Measurements from ENCODE around the gene NLRP12. TPM values are rescaled to one million over a fixed set of nuclear protein-coding genes. Genes with fewer than 3 reads are reported as not detected.

The NLRP12 gene
- total and polyA plus RNA-seq, 2 experiments from 2014 or later: 1.9 to 7.5 TPM

DNA sequence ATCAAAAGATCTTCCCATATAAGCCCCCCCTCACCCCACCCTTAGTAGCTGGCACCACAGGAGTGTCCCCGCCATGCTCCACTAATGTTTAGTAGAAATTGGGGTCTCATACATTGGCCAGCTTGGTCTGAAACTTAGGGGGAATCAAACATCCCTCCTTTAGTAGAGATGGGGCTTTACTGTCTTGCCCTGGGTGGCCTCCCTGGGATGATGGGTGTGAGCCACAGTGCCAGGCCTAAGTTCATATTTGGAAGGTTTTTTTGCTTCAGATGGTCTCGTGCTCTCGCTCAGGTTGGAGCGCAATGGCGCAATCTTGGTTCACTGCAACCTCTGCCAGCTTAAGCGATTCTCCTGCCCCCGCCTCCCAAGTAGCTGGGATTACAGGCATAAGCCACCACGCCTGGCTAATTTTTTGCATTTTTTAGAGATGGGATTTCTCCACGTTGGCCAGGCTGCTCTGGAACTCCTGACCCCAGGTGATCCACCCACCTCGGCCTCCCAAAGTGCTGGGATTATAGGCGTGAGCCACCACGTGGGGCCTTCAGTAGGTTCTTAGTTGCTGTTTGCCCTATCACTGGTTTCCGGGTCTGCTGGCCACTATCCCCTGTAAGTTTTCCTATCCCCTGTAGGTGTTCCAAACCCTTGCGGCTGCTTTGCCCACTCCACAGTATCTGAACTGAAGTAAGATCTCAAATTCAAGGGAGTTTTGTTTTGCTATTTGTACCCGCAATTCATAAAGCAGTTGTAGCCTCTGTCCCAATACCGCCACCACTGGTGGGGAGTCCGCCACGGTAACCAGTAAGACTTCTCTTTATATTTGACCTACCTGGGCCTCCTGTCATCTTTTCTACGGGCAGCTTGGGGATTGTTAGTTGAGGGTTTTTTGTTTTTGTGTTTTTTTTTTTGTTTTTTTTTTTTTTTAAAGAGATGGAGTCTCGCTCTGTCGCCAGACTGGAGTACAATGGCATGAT is 34.1 kb downstream of the NLRP12 start:
- H3K27me3 ChIP-seq (ENCODE audit: insufficient read depth): no peaks in the 10 kb centered on the region
- no peak overlapping the region for H3K27ac Mint-ChIP-seq
- peaks cover 21% of the 10 kb centered on the region for H3K9me3 Mint-ChIP-seq

More for the DNA sequence above, 34.1 kb downstream of the NLRP12 start:
- TF ChIP-seq, protein P1, sequence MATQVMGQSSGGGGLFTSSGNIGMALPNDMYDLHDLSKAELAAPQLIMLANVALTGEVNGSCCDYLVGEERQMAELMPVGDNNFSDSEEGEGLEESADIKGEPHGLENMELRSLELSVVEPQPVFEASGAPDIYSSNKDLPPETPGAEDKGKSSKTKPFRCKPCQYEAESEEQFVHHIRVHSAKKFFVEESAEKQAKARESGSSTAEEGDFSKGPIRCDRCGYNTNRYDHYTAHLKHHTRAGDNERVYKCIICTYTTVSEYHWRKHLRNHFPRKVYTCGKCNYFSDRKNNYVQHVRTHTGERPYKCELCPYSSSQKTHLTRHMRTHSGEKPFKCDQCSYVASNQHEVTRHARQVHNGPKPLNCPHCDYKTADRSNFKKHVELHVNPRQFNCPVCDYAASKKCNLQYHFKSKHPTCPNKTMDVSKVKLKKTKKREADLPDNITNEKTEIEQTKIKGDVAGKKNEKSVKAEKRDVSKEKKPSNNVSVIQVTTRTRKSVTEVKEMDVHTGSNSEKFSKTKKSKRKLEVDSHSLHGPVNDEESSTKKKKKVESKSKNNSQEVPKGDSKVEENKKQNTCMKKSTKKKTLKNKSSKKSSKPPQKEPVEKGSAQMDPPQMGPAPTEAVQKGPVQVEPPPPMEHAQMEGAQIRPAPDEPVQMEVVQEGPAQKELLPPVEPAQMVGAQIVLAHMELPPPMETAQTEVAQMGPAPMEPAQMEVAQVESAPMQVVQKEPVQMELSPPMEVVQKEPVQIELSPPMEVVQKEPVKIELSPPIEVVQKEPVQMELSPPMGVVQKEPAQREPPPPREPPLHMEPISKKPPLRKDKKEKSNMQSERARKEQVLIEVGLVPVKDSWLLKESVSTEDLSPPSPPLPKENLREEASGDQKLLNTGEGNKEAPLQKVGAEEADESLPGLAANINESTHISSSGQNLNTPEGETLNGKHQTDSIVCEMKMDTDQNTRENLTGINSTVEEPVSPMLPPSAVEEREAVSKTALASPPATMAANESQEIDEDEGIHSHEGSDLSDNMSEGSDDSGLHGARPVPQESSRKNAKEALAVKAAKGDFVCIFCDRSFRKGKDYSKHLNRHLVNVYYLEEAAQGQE (IDR thresholded peaks at IDR 0.05; ENCODE audit: unreplicated experiment): no peak
- TF ChIP-seq, protein P2, sequence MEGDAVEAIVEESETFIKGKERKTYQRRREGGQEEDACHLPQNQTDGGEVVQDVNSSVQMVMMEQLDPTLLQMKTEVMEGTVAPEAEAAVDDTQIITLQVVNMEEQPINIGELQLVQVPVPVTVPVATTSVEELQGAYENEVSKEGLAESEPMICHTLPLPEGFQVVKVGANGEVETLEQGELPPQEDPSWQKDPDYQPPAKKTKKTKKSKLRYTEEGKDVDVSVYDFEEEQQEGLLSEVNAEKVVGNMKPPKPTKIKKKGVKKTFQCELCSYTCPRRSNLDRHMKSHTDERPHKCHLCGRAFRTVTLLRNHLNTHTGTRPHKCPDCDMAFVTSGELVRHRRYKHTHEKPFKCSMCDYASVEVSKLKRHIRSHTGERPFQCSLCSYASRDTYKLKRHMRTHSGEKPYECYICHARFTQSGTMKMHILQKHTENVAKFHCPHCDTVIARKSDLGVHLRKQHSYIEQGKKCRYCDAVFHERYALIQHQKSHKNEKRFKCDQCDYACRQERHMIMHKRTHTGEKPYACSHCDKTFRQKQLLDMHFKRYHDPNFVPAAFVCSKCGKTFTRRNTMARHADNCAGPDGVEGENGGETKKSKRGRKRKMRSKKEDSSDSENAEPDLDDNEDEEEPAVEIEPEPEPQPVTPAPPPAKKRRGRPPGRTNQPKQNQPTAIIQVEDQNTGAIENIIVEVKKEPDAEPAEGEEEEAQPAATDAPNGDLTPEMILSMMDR (conservative IDR thresholded peaks at IDR 0.05; ENCODE audit: low read depth in 2 of 2): peak in 1 of 2 experiments; percentile 32; a peak in 3 of 4 replicates
- TF ChIP-seq POLR2AphosphoS5 (IDR thresholded peaks at IDR 0.05; ENCODE audit: low read depth): peak; percentile 58
- no peak for TF ChIP-seq EZH2 (IDR thresholded peaks at IDR 0.05; ENCODE audit: low read depth, unreplicated experiment)
- TF ChIP-seq, protein P3, sequence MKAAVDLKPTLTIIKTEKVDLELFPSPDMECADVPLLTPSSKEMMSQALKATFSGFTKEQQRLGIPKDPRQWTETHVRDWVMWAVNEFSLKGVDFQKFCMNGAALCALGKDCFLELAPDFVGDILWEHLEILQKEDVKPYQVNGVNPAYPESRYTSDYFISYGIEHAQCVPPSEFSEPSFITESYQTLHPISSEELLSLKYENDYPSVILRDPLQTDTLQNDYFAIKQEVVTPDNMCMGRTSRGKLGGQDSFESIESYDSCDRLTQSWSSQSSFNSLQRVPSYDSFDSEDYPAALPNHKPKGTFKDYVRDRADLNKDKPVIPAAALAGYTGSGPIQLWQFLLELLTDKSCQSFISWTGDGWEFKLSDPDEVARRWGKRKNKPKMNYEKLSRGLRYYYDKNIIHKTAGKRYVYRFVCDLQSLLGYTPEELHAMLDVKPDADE (IDR thresholded peaks at IDR 0.05): no peak
- TF ChIP-seq, protein P4, sequence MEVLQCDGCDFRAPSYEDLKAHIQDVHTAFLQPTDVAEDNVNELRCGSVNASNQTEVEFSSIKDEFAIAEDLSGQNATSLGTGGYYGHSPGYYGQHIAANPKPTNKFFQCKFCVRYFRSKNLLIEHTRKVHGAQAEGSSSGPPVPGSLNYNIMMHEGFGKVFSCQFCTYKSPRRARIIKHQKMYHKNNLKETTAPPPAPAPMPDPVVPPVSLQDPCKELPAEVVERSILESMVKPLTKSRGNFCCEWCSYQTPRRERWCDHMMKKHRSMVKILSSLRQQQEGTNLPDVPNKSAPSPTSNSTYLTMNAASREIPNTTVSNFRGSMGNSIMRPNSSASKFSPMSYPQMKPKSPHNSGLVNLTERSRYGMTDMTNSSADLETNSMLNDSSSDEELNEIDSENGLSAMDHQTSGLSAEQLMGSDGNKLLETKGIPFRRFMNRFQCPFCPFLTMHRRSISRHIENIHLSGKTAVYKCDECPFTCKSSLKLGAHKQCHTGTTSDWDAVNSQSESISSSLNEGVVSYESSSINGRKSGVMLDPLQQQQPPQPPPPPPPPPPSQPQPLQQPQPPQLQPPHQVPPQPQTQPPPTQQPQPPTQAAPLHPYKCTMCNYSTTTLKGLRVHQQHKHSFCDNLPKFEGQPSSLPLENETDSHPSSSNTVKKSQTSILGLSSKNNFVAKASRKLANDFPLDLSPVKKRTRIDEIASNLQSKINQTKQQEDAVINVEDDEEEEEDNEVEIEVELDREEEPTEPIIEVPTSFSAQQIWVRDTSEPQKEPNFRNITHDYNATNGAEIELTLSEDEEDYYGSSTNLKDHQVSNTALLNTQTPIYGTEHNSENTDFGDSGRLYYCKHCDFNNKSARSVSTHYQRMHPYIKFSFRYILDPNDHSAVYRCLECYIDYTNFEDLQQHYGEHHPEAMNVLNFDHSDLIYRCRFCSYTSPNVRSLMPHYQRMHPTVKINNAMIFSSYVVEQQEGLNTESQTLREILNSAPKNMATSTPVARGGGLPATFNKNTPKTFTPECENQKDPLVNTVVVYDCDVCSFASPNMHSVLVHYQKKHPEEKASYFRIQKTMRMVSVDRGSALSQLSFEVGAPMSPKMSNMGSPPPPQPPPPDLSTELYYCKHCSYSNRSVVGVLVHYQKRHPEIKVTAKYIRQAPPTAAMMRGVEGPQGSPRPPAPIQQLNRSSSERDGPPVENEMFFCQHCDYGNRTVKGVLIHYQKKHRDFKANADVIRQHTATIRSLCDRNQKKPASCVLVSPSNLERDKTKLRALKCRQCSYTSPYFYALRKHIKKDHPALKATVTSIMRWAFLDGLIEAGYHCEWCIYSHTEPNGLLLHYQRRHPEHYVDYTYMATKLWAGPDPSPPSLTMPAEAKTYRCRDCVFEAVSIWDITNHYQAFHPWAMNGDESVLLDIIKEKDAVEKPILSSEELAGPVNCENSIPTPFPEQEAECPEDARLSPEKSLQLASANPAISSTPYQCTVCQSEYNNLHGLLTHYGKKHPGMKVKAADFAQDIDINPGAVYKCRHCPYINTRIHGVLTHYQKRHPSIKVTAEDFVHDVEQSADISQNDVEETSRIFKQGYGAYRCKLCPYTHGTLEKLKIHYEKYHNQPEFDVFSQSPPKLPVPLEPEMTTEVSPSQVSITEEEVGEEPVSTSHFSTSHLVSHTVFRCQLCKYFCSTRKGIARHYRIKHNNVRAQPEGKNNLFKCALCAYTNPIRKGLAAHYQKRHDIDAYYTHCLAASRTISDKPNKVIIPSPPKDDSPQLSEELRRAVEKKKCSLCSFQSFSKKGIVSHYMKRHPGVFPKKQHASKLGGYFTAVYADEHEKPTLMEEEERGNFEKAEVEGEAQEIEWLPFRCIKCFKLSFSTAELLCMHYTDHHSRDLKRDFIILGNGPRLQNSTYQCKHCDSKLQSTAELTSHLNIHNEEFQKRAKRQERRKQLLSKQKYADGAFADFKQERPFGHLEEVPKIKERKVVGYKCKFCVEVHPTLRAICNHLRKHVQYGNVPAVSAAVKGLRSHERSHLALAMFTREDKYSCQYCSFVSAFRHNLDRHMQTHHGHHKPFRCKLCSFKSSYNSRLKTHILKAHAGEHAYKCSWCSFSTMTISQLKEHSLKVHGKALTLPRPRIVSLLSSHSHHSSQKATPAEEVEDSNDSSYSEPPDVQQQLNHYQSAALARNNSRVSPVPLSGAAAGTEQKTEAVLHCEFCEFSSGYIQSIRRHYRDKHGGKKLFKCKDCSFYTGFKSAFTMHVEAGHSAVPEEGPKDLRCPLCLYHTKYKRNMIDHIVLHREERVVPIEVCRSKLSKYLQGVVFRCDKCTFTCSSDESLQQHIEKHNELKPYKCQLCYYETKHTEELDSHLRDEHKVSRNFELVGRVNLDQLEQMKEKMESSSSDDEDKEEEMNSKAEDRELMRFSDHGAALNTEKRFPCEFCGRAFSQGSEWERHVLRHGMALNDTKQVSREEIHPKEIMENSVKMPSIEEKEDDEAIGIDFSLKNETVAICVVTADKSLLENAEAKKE (CRISPR knock-in tag; IDR thresholded peaks at IDR 0.05): no peak
- TF ChIP-seq ZNF331 (CRISPR knock-in tag; IDR thresholded peaks at IDR 0.05; ENCODE audit: low read depth): no peak
- TF ChIP-seq JUNB (IDR thresholded peaks at IDR 0.05; ENCODE audit: unreplicated experiment): no peak
- TF ChIP-seq ZNF114 (CRISPR knock-in tag; IDR thresholded peaks at IDR 0.05): no peak
- no peak for TF ChIP-seq CREB1 (CRISPR knock-in tag; IDR thresholded peaks at IDR 0.05; ENCODE audit: low read depth)
- TF ChIP-seq EZH2phosphoT487 (IDR thresholded peaks at IDR 0.05; ENCODE audit: unreplicated experiment): no peak
- peaks cover 5% of the 10 kb centered on the region; the same call in 1 of the 2 replicates for H3F3A ChIP-seq (replicated peaks; ENCODE audit: low read depth)
- peak overlapping the region; percentile 67 for H3K27ac ChIP-seq (ENCODE audit: low read depth)
- H2AFZ ChIP-seq: no peak overlapping the region
- no peak overlapping the region for H3K4me3 ChIP-seq
- H3K79me2 ChIP-seq (replicated peaks; ENCODE audit: insufficient read depth): peaks cover 18% of the 10 kb centered on the region
- Mint-ChIP-seq H3K27me3 (ENCODE audit: insufficient read depth, low read depth, poor library complexity) (peaks cover 23% of the 10 kb centered on the region), H3K4me1 (peaks cover 15% of the 10 kb centered on the region), H3K4me3 (no peak overlapping the region), H3K36me3 (ENCODE audit: low read depth) (peaks cover 26% of the 10 kb centered on the region)
- H3K4me2 ChIP-seq: no peak overlapping the region
- peaks cover 15% of the 10 kb centered on the region for H3K4me1 ChIP-seq (ENCODE audit: insufficient read depth)
- no peaks in the 10 kb centered on the region for H3K36me3 ChIP-seq (ENCODE audit: insufficient read depth)
- no peaks in the 10 kb centered on the region for H4K20me1 ChIP-seq (replicated peaks; ENCODE audit: insufficient read depth)
- ATAC-seq (no peak; the same call in 2 of the 3 replicates), DNase-seq (ENCODE audit: low spot score) (no peak)
- H3K9me2 ChIP-seq (ENCODE audit: insufficient read depth): no peaks in the 10 kb centered on the region

Data from GM23338 (cell line).